GM19395 (cell line): ENCODE measurements around the gene PIGL.
"Not testable (repeated sequence)": the region's sequence is repeated elsewhere in the genome, so short reads cannot be mapped to it uniquely, and the experiment has no call there.

Source experiments
- ATAC-seq: cut with Tn5 transposase; IDR thresholded peaks from one replicate; pipeline ENCODE4 v1.9.1; 2021; ENCODE audit warnings: mild to moderate bottlenecking, moderate library complexity; ENCODE audit not compliant: unreplicated experiment

Gene PIGL

GRCh38 chr17:16273499-16273898 lies 56.5 kb downstream of the PIGL start:
- ATAC-seq = no peak

GRCh38 chr17:16273929-16274339 lies 56.9 kb downstream of the PIGL start:
- no peak for ATAC-seq

GRCh38 chr17:16275024-16275423 lies 58.0 kb downstream of the PIGL start:
- ATAC-seq = no peak

GRCh38 chr17:16277163-16277562 lies 60.2 kb downstream of the PIGL start:
- no peak for ATAC-seq

- no peak for ATAC-seq
Observed at GRCh38 chr17:16281351-16281750, 64.3 kb downstream of the PIGL start.

GRCh38 chr17:16282522-16282921 lies 65.5 kb downstream of the PIGL start:
- ATAC-seq = no peak

GRCh38 chr17:16283705-16284104 lies 66.7 kb downstream of the PIGL start:
- ATAC-seq = no peak

- no peak for ATAC-seq
Observed at GRCh38 chr17:16285646-16286008, 68.6 kb downstream of the PIGL start.

- ATAC-seq = peak; percentile 88
Observed at GRCh38 chr17:16286009-16286946, 69.3 kb downstream of the PIGL start.

- no peak for ATAC-seq
Observed at GRCh38 chr17:16286947-16287562, 70.0 kb downstream of the PIGL start.

- no peak for ATAC-seq
Observed at GRCh38 chr17:16287563-16288027, 70.6 kb downstream of the PIGL start.

GRCh38 chr17:16288860-16289571 lies 72.0 kb downstream of the PIGL start:
- ATAC-seq = no peak

- ATAC-seq = no peak
Observed at GRCh38 chr17:16293931-16294330, 76.9 kb downstream of the PIGL start.

GRCh38 chr17:16294560-16294959 lies 77.5 kb downstream of the PIGL start:
- no peak for ATAC-seq

GRCh38 chr17:16296072-16296471 lies 79.1 kb downstream of the PIGL start:
- not testable (repeated sequence) for ATAC-seq

- no peak for ATAC-seq
Observed at GRCh38 chr17:16297367-16298139, 80.5 kb downstream of the PIGL start.

- ATAC-seq = no peak
Observed at GRCh38 chr17:16298140-16298662, 81.2 kb downstream of the PIGL start.

- no peak for ATAC-seq
Observed at GRCh38 chr17:16300554-16300953, 83.5 kb downstream of the PIGL start.

GRCh38 chr17:16301963-16302855 lies 85.2 kb downstream of the PIGL start:
- ATAC-seq = no peak

GRCh38 chr17:16302856-16303255 lies 85.8 kb downstream of the PIGL start:
- no peak for ATAC-seq
